Effector memory CD8-positive, alpha-beta T cell (primary cell): ENCODE measurements around the gene RPTOR.

Experiments used
- ATAC-seq: fragments of 150-1000 bp; cut with Tn5 transposase; replicated peaks from 2 replicates; pipeline ENCODE4 v1.10.0; 2021; ENCODE audit warnings: mild to moderate bottlenecking, moderate library complexity
- DNase-seq, 3 experiments: peaks; one replicate each; pipeline ENCODE4 v3.0.0; 2021
- H3K27ac Mint-ChIP-seq, 2 donors: one replicate each; pipeline ENCODE4 v1.8.0; 2022; ENCODE audit warnings: mild to moderate bottlenecking in 2 of 2, mixed read lengths in 2 of 2, moderate library complexity in 2 of 2
- H3K27me3 Mint-ChIP-seq, 2 donors: one replicate each; pipeline ENCODE4 v1.8.0; 2022; ENCODE audit warnings: mixed read lengths in 2 of 2
- H3K36me3 Mint-ChIP-seq: one replicate; pipeline ENCODE4 v1.8.0; 2022; ENCODE audit warnings: mild to moderate bottlenecking, moderate library complexity, mixed read lengths; ENCODE audit not compliant: insufficient read depth
- H3K4me1 Mint-ChIP-seq, 2 donors: one replicate each; pipeline ENCODE4 v1.8.0; 2022; ENCODE audit warnings: low read depth in 2 of 2, mixed read lengths in 2 of 2
- H3K4me3 Mint-ChIP-seq, 2 donors: one replicate each; pipeline ENCODE4 v1.8.0; 2022; ENCODE audit warnings: mild to moderate bottlenecking in 2 of 2, mixed read lengths in 2 of 2, moderate library complexity in 2 of 2
- H3K9me3 Mint-ChIP-seq, 2 donors: one replicate each; pipeline ENCODE4 v1.8.0; 2022; ENCODE audit warnings: mixed read lengths in 2 of 2

The RPTOR gene

GRCh38 chr17:80917716-80918560 is 373.3 kb downstream of the RPTOR start:
- Mint-ChIP-seq H3K27me3 (no peaks in the 10 kb centered on the region), H3K4me1 (no peaks in the 10 kb centered on the region), H3K27ac (peak overlapping the region in 1 of 2 donors; percentile 38), H3K4me3 (no peak overlapping the region), H3K9me3 (no peaks in the 10 kb centered on the region), H3K36me3 (peaks cover 21% of the 10 kb centered on the region)
- ATAC-seq = no peak
- DNase-seq = no peak

DNA sequence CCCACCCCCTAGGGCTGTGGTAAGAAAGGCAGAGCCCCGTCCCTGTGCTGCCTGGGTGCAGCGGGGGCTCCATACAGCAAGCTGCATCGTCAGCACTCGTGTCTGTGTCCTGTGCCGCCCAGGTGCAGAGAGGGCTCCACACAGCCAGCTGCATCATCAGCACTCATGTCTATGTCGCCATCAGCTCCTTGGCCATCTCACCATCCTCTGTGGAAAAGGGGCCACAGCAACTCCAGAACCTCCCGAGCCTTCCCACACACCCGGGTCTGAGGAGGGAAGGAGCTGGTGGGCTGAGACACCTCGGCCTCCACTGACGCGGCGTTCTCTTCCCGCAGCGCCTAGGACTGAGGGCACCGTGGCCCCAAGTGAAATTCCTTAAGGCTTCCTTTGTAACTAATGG is 374.1 kb downstream of the RPTOR start:
- Mint-ChIP-seq H3K36me3 (peaks cover 21% of the 10 kb centered on the region), H3K9me3 (no peaks in the 10 kb centered on the region), H3K27me3 (no peaks in the 10 kb centered on the region), H3K4me3 (no peak overlapping the region), H3K4me1 (no peaks in the 10 kb centered on the region), H3K27ac (peak overlapping the region in 1 of 2 donors; percentile 38)
- DNase-seq (no peak), ATAC-seq (no peak)

DNA sequence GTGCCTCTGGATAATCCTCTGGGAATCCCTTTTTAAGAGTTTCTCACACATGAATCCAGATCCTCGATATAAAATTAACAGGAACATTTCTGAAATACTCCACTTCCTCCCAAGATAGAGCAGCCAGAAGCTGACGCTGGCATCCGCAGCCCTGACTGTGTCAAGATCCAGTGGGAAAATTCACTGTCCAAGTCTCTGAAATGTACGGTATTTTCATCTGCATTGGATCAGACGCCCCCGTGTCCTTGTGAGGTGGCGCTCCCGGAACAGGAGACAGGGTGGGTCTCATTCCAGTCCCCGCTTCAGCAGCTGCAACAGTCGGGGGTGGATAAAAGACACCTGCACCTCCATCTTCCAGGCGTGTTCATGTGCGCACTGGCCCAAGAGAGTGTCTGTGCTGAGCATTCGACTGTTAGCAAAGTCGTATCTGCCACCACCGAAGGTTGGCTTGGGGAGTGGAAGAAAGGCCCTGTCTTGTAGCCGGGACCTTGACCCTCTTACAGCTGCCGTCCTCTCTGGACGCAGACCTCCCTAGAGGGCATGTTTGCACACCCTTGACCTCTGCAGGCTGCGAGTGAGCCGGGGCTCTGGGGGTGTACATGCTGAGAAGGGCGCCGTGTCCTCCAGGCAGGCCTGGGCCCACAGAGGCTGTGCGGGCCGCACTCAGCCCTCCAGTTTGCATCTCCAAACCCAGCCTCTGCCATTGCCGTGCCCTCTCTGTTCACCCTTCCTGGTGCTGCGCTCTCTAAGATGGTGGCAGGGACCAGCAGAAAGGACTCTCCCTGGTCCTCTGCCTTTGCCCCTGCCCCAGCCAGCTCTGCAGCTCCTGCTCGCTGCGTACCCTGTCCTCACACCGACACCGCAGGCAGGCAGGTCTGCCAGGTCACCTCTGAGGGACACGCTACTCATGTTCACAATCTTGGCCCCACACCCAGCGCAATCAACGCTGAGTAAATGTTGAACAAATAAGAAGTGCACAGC is 375.0 kb downstream of the RPTOR start:
- Mint-ChIP-seq H3K4me3 (no peak overlapping the region), H3K36me3 (peaks cover 27% of the 10 kb centered on the region), H3K4me1 (no peaks in the 10 kb centered on the region), H3K27me3 (no peaks in the 10 kb centered on the region), H3K27ac (no peak overlapping the region), H3K9me3 (no peaks in the 10 kb centered on the region)
- no peak for ATAC-seq
- DNase-seq = no peak

DNA sequence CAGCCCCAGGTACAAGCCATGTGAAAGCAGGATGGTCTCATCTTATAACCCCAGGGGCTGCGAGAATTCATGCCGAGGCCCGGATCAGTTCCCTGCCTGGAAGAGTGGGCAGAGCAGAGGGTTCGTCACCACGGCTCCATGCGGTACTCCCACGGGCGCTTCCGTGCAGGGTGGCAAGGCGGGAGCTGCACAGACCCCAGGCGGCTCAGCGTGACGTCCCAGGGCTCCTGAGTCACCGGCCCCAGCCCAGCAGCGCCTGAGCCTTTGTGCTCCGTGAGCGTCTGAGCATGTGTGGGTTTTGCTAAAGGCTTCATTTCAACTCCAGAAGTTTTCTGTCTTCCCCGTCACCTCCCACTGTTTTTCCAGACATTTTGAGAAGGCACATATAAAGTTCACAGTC is 375.8 kb downstream of the RPTOR start:
- no peak for ATAC-seq
- Mint-ChIP-seq H3K4me1 (no peaks in the 10 kb centered on the region), H3K9me3 (no peaks in the 10 kb centered on the region), H3K4me3 (no peak overlapping the region), H3K27ac (no peak overlapping the region), H3K36me3 (peaks cover 34% of the 10 kb centered on the region), H3K27me3 (no peaks in the 10 kb centered on the region)
- DNase-seq = no peak

GRCh38 chr17:80921159-80921558 is 376.5 kb downstream of the RPTOR start:
- Mint-ChIP-seq H3K4me1 (no peaks in the 10 kb centered on the region), H3K27me3 (no peaks in the 10 kb centered on the region), H3K36me3 (peaks cover 36% of the 10 kb centered on the region), H3K27ac (no peak overlapping the region), H3K9me3 (no peaks in the 10 kb centered on the region), H3K4me3 (no peak overlapping the region)
- ATAC-seq (no peak), DNase-seq (no peak)

GRCh38 chr17:80921741-80922579 is 377.3 kb downstream of the RPTOR start:
- H3K27me3 Mint-ChIP-seq = no peaks in the 10 kb centered on the region
- H3K36me3 Mint-ChIP-seq = peaks cover 34% of the 10 kb centered on the region

GRCh38 chr17:80922580-80923160 is 378.0 kb downstream of the RPTOR start:
- Mint-ChIP-seq H3K4me3 (no peak overlapping the region), H3K27ac (no peak overlapping the region)
- no peak for ATAC-seq

More at GRCh38 chr17:80921741-80922579, 377.3 kb downstream of the RPTOR start:
- Mint-ChIP-seq H3K9me3 (no peaks in the 10 kb centered on the region), H3K4me3 (no peak overlapping the region), H3K27ac (no peak overlapping the region), H3K4me1 (no peaks in the 10 kb centered on the region)
- DNase-seq (no peak), ATAC-seq (no peak)

GRCh38 chr17:80923211-80924110 is 378.8 kb downstream of the RPTOR start:
- Mint-ChIP-seq H3K9me3 (no peaks in the 10 kb centered on the region), H3K4me3 (no peak overlapping the region), H3K4me1 (no peaks in the 10 kb centered on the region), H3K36me3 (peaks cover 28% of the 10 kb centered on the region), H3K27me3 (no peaks in the 10 kb centered on the region), H3K27ac (no peak overlapping the region)
- DNase-seq (no peak), ATAC-seq (no peak)

More at GRCh38 chr17:80922580-80923160, 378.0 kb downstream of the RPTOR start:
- H3K36me3 Mint-ChIP-seq = peaks cover 33% of the 10 kb centered on the region
- no peak for DNase-seq
- no peaks in the 10 kb centered on the region for H3K9me3 Mint-ChIP-seq
- H3K27me3 Mint-ChIP-seq = no peaks in the 10 kb centered on the region
- no peaks in the 10 kb centered on the region for H3K4me1 Mint-ChIP-seq

DNA sequence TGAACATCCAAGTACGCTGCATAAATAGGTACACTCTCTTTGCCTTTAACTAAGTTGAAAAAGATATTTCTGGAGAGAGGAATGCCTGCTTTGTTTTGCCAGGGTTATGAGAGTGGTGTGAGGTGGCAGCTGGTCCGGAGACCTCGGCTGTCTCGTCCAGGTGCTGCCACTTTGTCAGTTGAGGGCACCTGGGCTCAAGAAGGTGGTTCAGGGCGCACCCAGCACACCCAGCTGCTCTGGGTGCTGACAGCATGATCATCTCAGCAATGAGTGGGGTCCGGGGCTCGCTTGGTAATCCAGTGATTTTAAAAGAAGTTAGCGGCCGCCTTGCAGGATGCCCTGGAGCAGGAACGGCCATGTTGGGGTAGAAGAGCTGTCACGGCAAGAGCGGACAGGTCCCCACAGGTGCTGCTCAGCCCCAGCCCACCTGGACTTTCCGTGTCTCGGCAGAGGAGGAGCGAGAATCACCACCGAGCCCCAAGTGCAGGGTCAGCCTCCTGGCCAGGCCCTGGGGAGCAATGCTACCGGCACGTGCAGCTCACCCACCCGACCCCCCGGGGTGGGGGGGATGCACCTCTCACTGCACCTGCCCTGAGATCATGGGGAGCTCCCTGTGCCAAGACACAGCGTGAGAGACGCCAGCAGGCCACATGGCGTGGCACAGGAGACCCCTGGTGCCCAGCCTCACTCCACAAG is 379.6 kb downstream of the RPTOR start:
- Mint-ChIP-seq H3K36me3 (peaks cover 27% of the 10 kb centered on the region), H3K4me3 (no peak overlapping the region), H3K4me1 (no peaks in the 10 kb centered on the region), H3K27me3 (no peaks in the 10 kb centered on the region), H3K9me3 (no peaks in the 10 kb centered on the region), H3K27ac (no peak overlapping the region)
- DNase-seq = no peak
- no peak for ATAC-seq

GRCh38 chr17:80924807-80925610 is 380.4 kb downstream of the RPTOR start:
- H3K4me3 Mint-ChIP-seq = no peak overlapping the region
- DNase-seq = no peak
- no peak overlapping the region for H3K27ac Mint-ChIP-seq

DNA sequence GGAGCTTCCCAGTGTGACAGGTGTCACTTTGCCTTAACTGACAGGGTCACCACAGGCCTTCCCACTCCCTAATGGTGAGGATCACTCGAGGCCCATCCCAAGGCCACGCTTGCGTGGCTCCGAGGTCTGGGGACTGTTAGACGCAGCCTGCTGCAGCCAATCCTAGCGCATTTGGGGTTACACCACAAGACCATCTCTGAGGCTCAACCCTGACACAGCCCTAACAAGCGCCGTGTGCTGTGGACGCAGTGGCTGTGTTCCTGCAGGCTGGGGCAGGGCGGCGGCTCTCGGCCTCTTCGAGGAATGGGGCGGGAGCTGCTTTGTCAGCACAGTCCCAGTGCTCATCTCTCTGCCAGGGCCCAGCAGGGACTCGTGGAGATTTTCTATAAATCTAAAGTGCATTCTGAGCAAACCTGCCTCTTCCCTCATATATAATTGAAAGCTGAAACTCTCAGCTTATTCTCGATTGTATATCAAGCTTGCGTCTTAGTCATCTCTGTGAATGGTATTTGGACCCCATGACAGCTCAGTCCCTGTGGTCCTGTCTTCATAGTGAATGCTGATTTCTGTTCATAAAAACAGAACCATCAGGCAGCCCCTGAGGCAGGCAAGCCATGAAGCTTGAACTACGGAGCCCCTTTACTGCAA is 381.2 kb downstream of the RPTOR start:
- ATAC-seq (no peak), DNase-seq (no peak)
- H3K4me1 Mint-ChIP-seq = no peaks in the 10 kb centered on the region
- no peak overlapping the region for H3K27ac Mint-ChIP-seq
- peaks cover 25% of the 10 kb centered on the region for H3K36me3 Mint-ChIP-seq
- no peak overlapping the region for H3K4me3 Mint-ChIP-seq
- no peaks in the 10 kb centered on the region for H3K27me3 Mint-ChIP-seq
- H3K9me3 Mint-ChIP-seq = no peaks in the 10 kb centered on the region

More at GRCh38 chr17:80924807-80925610, 380.4 kb downstream of the RPTOR start:
- ATAC-seq = no peak
- Mint-ChIP-seq H3K4me1 (no peaks in the 10 kb centered on the region), H3K9me3 (no peaks in the 10 kb centered on the region), H3K36me3 (peaks cover 27% of the 10 kb centered on the region), H3K27me3 (no peaks in the 10 kb centered on the region)
